Smooth muscle cell (in vitro differentiated cells): Measurements from ENCODE around the gene OSM. TPM values are rescaled to one million over a fixed set of nuclear protein-coding genes. Genes with fewer than 3 reads are reported as not detected.

Source experiments
- DNase-seq: peaks from one replicate; lab custom pipeline; 2025; ENCODE audit not compliant: unreplicated experiment; lab: John Stamatoyannopoulos, UW
- H2AFZ ChIP-seq: fragments of 200-600 bp; sonication (generic); 2 replicates; pipeline ENCODE4 v1.6.0; 2016; ENCODE audit warnings: antibody characterized with exemption, low read depth, mild to moderate bottlenecking
- H3F3A ChIP-seq: fragments of 200-600 bp; sonication (generic); 2 replicates; pipeline ENCODE4 v1.6.0; 2017; ENCODE audit warnings: antibody characterized with exemption, low read depth
- H3K27ac ChIP-seq: fragments of 200-600 bp; sonication (generic); 2 replicates; pipeline ENCODE4 v1.5.1; 2016; ENCODE audit warnings: low read depth, mild to moderate bottlenecking
- H3K27me3 ChIP-seq: fragments of 200-600 bp; sonication (generic); 2 replicates; pipeline ENCODE4 v1.6.1; 2016; ENCODE audit warnings: low read depth, mild to moderate bottlenecking
- H3K36me3 ChIP-seq: fragments of 200-600 bp; sonication (generic); 2 replicates; pipeline ENCODE4 v1.5.1; 2016; ENCODE audit warnings: low read depth
- H3K4me1 ChIP-seq: fragments of 200-600 bp; sonication (generic); 2 replicates; pipeline ENCODE4 v1.5.1; 2016; ENCODE audit warnings: low read depth
- H3K4me2 ChIP-seq: fragments of 200-600 bp; sonication (generic); 2 replicates; pipeline ENCODE4 v1.6.0; 2016; ENCODE audit warnings: mild to moderate bottlenecking
- H3K4me3 ChIP-seq: fragments of 200-600 bp; sonication (generic); 2 replicates; pipeline ENCODE4 v1.5.1; 2016; ENCODE audit warnings: mild to moderate bottlenecking
- H3K79me2 ChIP-seq: fragments of 200-600 bp; sonication (generic); 2 replicates; pipeline ENCODE4 v1.6.0; 2016; ENCODE audit warnings: low read depth, mild to moderate bottlenecking
- H3K9ac ChIP-seq: fragments of 200-600 bp; sonication (generic); 2 replicates; pipeline ENCODE4 v1.6.0; 2016; ENCODE audit warnings: low read depth
- H3K9me3 ChIP-seq: fragments of 200-600 bp; sonication (generic); replicated peaks from 2 replicates; pipeline ENCODE4 v1.5.1; 2016; ENCODE audit warnings: low read depth
- H4K20me1 ChIP-seq: fragments of 200-600 bp; sonication (generic); 2 replicates; pipeline ENCODE4 v1.6.0; 2016; ENCODE audit warnings: low read depth
- CTCF ChIP-seq: fragments of 200-600 bp; sonication (generic); IDR thresholded peaks from 2 replicates; pipeline ENCODE4 v1.5.1; 2017; ENCODE audit warnings: borderline replicate concordance, mild to moderate bottlenecking, antibody characterized with exemption; ENCODE audit not compliant: insufficient read depth, poor library complexity, severe bottlenecking
- WGBS: methylation state at CpG from one replicate; pipeline ENCODE4 v1.1.7; 2016; ENCODE audit warnings: low lambda C conversion rate; 5-methylcytosine and 5-hydroxymethylcytosine counted together
- polyA plus RNA-seq: library from polyadenylated mRNA; unstranded; fragments of >200 nt; fragmentation: Nextera tagmentation; extraction: Ambion mirVana; gene quantifications from 2 replicates; pipeline ENCODE4 v1.2.1, GENCODE V29; 2016
- total RNA-seq: library from RNA; depleted of rRNA; stranded (reverse); fragments of >200 nt; gene quantifications from 2 replicates; pipeline ENCODE4 v1.2.3, GENCODE V29; 2014

OSM gene
- total and polyA plus RNA-seq, 2 experiments from 2014 or later: 0.14 to 0.27 TPM

- Histone ChIP-seq H2AFZ (no peak overlapping the region), H3K9ac (no peak overlapping the region), H3K27me3 (no peaks in the 10 kb centered on the region), H3K4me2 (no peak overlapping the region), H4K20me1 (peaks cover 23% of the 10 kb centered on the region), H3K36me3 (no peaks in the 10 kb centered on the region), H3F3A (peaks cover 17% of the 10 kb centered on the region), H3K27ac (no peak overlapping the region), H3K4me3 (no peak overlapping the region), H3K79me2 (no peaks in the 10 kb centered on the region), H3K4me1 (peaks cover 14% of the 10 kb centered on the region), H3K9me3 (no peaks in the 10 kb centered on the region)
- TF ChIP-seq CTCF: peak; percentile 90
- peak; percentile 20 for DNase-seq
- WGBS: 73% methylated on average over 31 of the region's 31 CpGs
Measured at GRCh38 chr22:30286813-30287647, 20.4 kb upstream of the OSM start.

- H3K4me1 ChIP-seq: peaks cover 14% of the 10 kb centered on the region
- no peak overlapping the region for H3K4me3 ChIP-seq
- H3K9ac ChIP-seq: no peak overlapping the region
- DNase-seq: no peak
- no peaks in the 10 kb centered on the region for H3K27me3 ChIP-seq
- WGBS: 94% methylated on average over 5 of the region's 5 CpGs
- peaks cover 16% of the 10 kb centered on the region for H4K20me1 ChIP-seq
- no peak overlapping the region for H3K4me2 ChIP-seq
- no peak overlapping the region for H3K27ac ChIP-seq
- TF ChIP-seq CTCF: no peak
- H3K79me2 ChIP-seq: no peaks in the 10 kb centered on the region
- H3F3A ChIP-seq: peaks cover 15% of the 10 kb centered on the region
- H2AFZ ChIP-seq: no peak overlapping the region
- no peaks in the 10 kb centered on the region for H3K36me3 ChIP-seq
- H3K9me3 ChIP-seq: no peaks in the 10 kb centered on the region
Measured at GRCh38 chr22:30286331-30286730, 19.7 kb upstream of the OSM start.

GRCh38 chr22:30285846-30286200, 19.2 kb upstream of the OSM start:
- no peaks in the 10 kb centered on the region for H3K9me3 ChIP-seq
- peaks cover 10% of the 10 kb centered on the region for H3F3A ChIP-seq
- no peak overlapping the region for H3K9ac ChIP-seq
- H3K79me2 ChIP-seq: no peaks in the 10 kb centered on the region
- no peak for DNase-seq
- H3K4me1 ChIP-seq: peaks cover 14% of the 10 kb centered on the region
- H2AFZ ChIP-seq: no peak overlapping the region
- no peak overlapping the region for H3K4me2 ChIP-seq
- 97% methylated on average over 8 of the region's 8 CpGs for WGBS
- no peak overlapping the region for H3K27ac ChIP-seq
- H3K36me3 ChIP-seq: no peaks in the 10 kb centered on the region
- no peak overlapping the region for H3K4me3 ChIP-seq
- no peak for TF ChIP-seq CTCF
- H3K27me3 ChIP-seq: no peaks in the 10 kb centered on the region
- H4K20me1 ChIP-seq: peaks cover 14% of the 10 kb centered on the region
